ENCODE results near the gene COL5A1.

COL5A1 gene

GRCh38 chr9:134886413-134886913, 244.9 kb downstream of the COL5A1 start:
- DNase-seq = no peak

- no peak for DNase-seq
These were observed 245.6 kb downstream of the COL5A1 start for GRCh38 chr9:134887219-134887618.

- no peak for DNase-seq
These were observed 246.3 kb downstream of the COL5A1 start for GRCh38 chr9:134887686-134888602.

- DNase-seq = no peak
These were observed 247.1 kb downstream of the COL5A1 start for GRCh38 chr9:134888603-134889190.

GRCh38 chr9:134889386-134890154, 248.0 kb downstream of the COL5A1 start:
- DNase-seq = no peak

GRCh38 chr9:134890155-134890495, 248.5 kb downstream of the COL5A1 start:
- DNase-seq = no peak

- DNase-seq = no peak
These were observed 249.4 kb downstream of the COL5A1 start for GRCh38 chr9:134891053-134891452.

GRCh38 chr9:134891713-134892112, 250.1 kb downstream of the COL5A1 start:
- DNase-seq = no peak

- DNase-seq = no peak
These were observed 250.6 kb downstream of the COL5A1 start for GRCh38 chr9:134892221-134892620.

GRCh38 chr9:134892820-134893420, 251.3 kb downstream of the COL5A1 start:
- DNase-seq = no peak
